ENCODE results near the gene MRPL58. TPM values are rescaled to one million over a fixed set of nuclear protein-coding genes. Genes with fewer than 3 reads are reported as not detected.

MRPL58 gene
- total RNA-seq, 1 donor: 23.5 TPM

DNA sequence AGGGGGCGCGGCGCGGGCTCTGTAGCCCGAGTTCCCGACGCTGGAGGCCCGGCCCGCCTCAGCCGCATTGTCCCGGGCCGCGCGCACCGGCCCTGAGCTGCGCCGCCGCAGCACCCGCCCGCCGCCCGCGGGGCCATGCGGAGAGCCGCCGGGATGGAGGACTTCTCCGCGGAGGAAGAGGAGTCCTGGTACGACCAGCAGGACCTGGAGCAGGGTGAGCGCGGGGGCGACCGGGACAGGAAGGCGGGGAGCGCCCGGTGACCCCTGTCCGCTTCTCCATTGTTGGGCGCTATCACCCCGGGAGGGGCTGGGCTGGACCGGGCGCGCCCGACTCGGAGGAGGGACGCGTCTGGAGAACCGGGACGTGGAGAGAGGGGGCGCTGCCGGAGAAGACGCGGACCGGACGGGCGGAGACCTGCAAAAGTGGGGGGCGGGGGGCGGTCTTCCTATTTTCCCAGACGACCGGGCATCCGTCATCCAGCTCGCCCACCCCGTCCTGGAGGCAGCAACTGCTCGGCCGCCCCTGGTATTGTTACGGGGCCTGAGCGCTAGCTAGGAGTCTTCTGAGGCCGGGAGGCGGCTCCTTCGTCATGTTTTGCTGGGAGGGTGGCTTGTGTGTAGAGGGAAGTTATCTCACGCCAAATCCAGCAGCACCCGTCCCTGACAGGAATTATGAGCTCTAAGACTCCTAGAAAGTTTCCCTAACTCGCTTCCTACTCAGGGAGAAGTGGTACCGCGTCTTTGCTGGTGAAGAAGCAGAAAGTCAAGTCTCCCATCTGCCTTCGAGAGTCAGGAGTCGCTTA lies 24.4 kb upstream of the MRPL58 start:
- Histone ChIP-seq H3K36me3 (ENCODE audit: insufficient read depth, low read length) (no peaks in the 10 kb centered on the region), H3K4me2 (ENCODE audit: insufficient read depth, low read length) (peak overlapping the region; percentile 99), H3K9me3 (ENCODE audit: low read depth, low read length) (no peaks in the 10 kb centered on the region), H3K4me1 (ENCODE audit: insufficient read depth, low read length) (peaks cover 19% of the 10 kb centered on the region), H3K27me3 (ENCODE audit: insufficient read depth, low read length) (no peaks in the 10 kb centered on the region), H3K79me2 (ENCODE audit: insufficient read depth, low read length) (peaks cover 39% of the 10 kb centered on the region), H3K4me3 (ENCODE audit: insufficient read depth, low read length) (peak overlapping the region; percentile 94), H2AFZ (ENCODE audit: low read length) (peak overlapping the region; percentile 93), H3K27ac (ENCODE audit: low read depth, low read length) (peak overlapping the region; percentile 100), H4K20me1 (ENCODE audit: insufficient read depth, low read length) (peaks cover 6% of the 10 kb centered on the region)
- TF ChIP-seq, protein P1, sequence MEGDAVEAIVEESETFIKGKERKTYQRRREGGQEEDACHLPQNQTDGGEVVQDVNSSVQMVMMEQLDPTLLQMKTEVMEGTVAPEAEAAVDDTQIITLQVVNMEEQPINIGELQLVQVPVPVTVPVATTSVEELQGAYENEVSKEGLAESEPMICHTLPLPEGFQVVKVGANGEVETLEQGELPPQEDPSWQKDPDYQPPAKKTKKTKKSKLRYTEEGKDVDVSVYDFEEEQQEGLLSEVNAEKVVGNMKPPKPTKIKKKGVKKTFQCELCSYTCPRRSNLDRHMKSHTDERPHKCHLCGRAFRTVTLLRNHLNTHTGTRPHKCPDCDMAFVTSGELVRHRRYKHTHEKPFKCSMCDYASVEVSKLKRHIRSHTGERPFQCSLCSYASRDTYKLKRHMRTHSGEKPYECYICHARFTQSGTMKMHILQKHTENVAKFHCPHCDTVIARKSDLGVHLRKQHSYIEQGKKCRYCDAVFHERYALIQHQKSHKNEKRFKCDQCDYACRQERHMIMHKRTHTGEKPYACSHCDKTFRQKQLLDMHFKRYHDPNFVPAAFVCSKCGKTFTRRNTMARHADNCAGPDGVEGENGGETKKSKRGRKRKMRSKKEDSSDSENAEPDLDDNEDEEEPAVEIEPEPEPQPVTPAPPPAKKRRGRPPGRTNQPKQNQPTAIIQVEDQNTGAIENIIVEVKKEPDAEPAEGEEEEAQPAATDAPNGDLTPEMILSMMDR (IDR thresholded peaks at IDR 0.05; ENCODE audit: extremely low read depth, low read depth, low read length): peak; percentile 21
- peak; percentile 97 for DNase-seq (ENCODE audit: insufficient read length, low spot score, missing footprints)

GRCh38 chr17:74990581-74991105 lies 21.8 kb upstream of the MRPL58 start:
- H4K20me1 ChIP-seq (ENCODE audit: insufficient read depth, low read length): peaks cover 6% of the 10 kb centered on the region

GRCh38 chr17:74992223-74992622 lies 20.2 kb upstream of the MRPL58 start:
- no peaks in the 10 kb centered on the region for H3K36me3 ChIP-seq (ENCODE audit: insufficient read depth, low read length)
- H3K4me2 ChIP-seq (ENCODE audit: insufficient read depth, low read length): no peak overlapping the region
- no peak overlapping the region for H3K4me3 ChIP-seq (ENCODE audit: insufficient read depth, low read length)
- H4K20me1 ChIP-seq (ENCODE audit: insufficient read depth, low read length): peaks cover 11% of the 10 kb centered on the region
- H3K9me3 ChIP-seq (ENCODE audit: low read depth, low read length): no peaks in the 10 kb centered on the region
- peaks cover 42% of the 10 kb centered on the region for H3K4me1 ChIP-seq (ENCODE audit: insufficient read depth, low read length)
- peak; percentile 54 for DNase-seq (ENCODE audit: insufficient read length, low spot score, missing footprints)
- H2AFZ ChIP-seq (ENCODE audit: low read length): no peak overlapping the region
- TF ChIP-seq, protein P1 (IDR thresholded peaks at IDR 0.05; ENCODE audit: extremely low read depth, low read depth, low read length): no peak
- H3K79me2 ChIP-seq (ENCODE audit: insufficient read depth, low read length): peaks cover 57% of the 10 kb centered on the region
- H3K27ac ChIP-seq (ENCODE audit: low read depth, low read length): no peak overlapping the region
- H3K27me3 ChIP-seq (ENCODE audit: insufficient read depth, low read length): no peaks in the 10 kb centered on the region

More at GRCh38 chr17:74990581-74991105, 21.8 kb upstream of the MRPL58 start:
- Histone ChIP-seq H2AFZ (ENCODE audit: low read length) (no peak overlapping the region), H3K79me2 (ENCODE audit: insufficient read depth, low read length) (peaks cover 52% of the 10 kb centered on the region), H3K4me3 (ENCODE audit: insufficient read depth, low read length) (no peak overlapping the region), H3K4me1 (ENCODE audit: insufficient read depth, low read length) (peaks cover 39% of the 10 kb centered on the region), H3K36me3 (ENCODE audit: insufficient read depth, low read length) (no peaks in the 10 kb centered on the region), H3K27ac (ENCODE audit: low read depth, low read length) (no peak overlapping the region), H3K27me3 (ENCODE audit: insufficient read depth, low read length) (no peaks in the 10 kb centered on the region), H3K4me2 (ENCODE audit: insufficient read depth, low read length) (no peak overlapping the region), H3K9me3 (ENCODE audit: low read depth, low read length) (no peaks in the 10 kb centered on the region)
- peak; percentile 76 for DNase-seq (ENCODE audit: insufficient read length, low spot score, missing footprints)
- TF ChIP-seq, protein P1 (IDR thresholded peaks at IDR 0.05; ENCODE audit: extremely low read depth, low read depth, low read length): no peak

DNA sequence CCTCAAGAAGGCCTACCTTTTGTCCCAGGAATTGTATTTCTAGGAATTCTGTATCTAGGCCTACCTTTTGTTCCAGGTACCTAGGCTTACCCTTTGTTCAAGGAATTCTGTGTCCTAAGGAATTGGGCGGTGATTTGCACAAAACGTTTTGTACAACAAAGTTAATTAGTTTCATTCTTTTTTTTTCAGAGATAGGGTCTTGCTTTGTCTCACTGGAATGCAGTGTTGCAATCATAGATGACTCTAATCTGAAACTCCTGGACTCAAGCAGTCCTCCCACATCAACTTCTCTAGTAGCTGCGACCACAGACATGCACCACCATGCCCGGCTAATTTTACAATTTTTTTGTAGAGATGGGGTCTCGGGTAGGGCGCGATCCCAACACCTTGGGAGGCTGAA lies 18.0 kb upstream of the MRPL58 start:
- Histone ChIP-seq H3K9me3 (ENCODE audit: low read depth, low read length) (no peaks in the 10 kb centered on the region), H3K4me2 (ENCODE audit: insufficient read depth, low read length) (no peak overlapping the region), H3K79me2 (ENCODE audit: insufficient read depth, low read length) (peaks cover 57% of the 10 kb centered on the region), H3K27me3 (ENCODE audit: insufficient read depth, low read length) (no peaks in the 10 kb centered on the region), H3K27ac (ENCODE audit: low read depth, low read length) (peak overlapping the region; percentile 53), H3K4me1 (ENCODE audit: insufficient read depth, low read length) (peaks cover 31% of the 10 kb centered on the region), H3K4me3 (ENCODE audit: insufficient read depth, low read length) (no peak overlapping the region), H4K20me1 (ENCODE audit: insufficient read depth, low read length) (peaks cover 13% of the 10 kb centered on the region), H3K36me3 (ENCODE audit: insufficient read depth, low read length) (no peaks in the 10 kb centered on the region), H2AFZ (ENCODE audit: low read length) (no peak overlapping the region)
- TF ChIP-seq, protein P1 (IDR thresholded peaks at IDR 0.05; ENCODE audit: extremely low read depth, low read depth, low read length): no peak
- DNase-seq (ENCODE audit: insufficient read length, low spot score, missing footprints): no peak

All from osteoblast (primary cell).